T-helper 1 cell (primary cell): ENCODE measurements around the gene CDKN2C.
"Not testable (repeated sequence)": the region's sequence is repeated elsewhere in the genome, so short reads cannot be mapped to it uniquely, and the experiment has no call there.

Experiments used
- DNase-seq, 5 donors: peaks; one replicate each; pipeline ENCODE4 v3.0.0-alpha.2; 2012 to 2020

CDKN2C gene

DNA sequence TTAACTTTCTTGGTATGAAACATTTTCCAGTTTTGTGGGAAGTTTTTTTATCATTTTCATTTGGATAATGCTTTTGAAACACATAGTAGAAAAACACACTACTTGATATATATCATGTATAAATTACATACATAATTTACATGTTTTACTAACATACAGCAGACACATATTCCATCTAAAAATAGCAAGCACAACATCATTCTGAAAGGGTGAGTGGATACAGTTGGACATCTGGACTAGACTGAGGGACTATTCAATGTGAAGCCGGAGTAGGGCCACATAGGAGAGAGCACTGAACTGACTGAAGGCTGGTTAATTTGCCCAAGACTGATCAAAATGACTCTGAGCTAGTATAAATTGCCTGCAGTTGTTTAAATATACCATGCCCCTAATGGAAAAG lies 11.7 kb downstream of the CDKN2C start:
- DNase-seq, result no peak

DNA sequence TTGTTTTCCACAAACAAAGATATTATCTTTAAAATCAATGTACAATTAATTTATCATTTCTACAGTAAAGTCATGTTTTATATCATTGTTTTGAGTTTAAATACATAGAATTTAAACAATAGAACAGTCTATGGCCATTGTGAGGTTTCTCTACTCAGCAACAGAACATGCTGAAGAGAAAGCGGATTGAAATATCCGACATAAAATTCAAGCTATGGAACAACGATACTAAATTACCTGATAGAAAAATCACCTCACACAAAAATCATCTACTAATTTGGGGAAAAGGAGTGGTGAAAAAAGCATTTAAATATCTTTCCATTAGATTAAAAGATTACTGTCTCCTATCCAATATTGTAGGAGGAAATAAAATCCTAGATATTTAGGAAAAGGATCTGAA lies 12.6 kb downstream of the CDKN2C start:
- DNase-seq, result no peak

DNA sequence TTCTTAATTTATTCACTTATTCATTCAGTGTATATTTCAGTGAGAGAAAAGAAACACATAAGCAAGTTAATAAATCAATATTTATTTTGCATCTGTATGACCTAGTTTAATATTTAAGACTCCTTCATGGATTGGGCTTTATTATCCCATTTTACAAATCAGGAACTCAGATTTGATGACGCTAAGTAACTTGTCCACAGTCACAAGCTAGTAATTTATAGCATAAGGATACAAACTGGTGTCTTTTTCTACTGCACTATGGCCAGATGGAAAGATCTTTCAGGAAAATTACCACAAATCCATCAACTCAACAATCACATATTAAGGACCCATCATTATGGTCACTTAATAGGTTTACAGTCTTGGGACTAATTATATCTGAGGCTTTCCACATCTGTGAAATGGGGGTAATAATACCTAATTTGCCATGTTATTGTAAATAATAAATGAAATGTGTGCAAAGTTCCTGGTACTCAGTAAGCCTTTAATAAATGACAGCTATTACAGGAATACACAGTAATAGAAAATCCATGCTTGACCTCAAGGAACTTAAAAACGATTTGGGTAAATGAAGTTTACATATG lies 13.3 kb downstream of the CDKN2C start:
- DNase-seq, result no peak

DNA sequence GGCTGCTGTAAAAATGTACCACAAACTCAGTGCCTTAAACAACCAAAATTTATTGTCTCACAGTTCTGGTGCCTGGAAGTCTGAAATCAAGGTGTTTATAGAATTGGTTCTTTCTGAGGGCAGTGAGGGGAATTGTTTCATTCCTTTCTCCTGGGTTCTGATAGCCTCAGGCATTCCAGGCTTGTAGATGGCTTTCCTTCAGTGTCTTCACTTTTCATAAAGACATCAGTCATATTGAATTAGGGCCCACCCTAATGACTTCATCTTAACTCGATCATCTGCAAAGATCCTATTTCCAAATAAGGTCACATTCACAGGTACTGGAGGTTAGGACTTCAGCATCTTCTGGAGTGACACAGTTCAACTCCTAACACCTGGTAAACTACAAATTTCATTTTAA lies 15.0 kb downstream of the CDKN2C start:
- DNase-seq, result no peak

DNA sequence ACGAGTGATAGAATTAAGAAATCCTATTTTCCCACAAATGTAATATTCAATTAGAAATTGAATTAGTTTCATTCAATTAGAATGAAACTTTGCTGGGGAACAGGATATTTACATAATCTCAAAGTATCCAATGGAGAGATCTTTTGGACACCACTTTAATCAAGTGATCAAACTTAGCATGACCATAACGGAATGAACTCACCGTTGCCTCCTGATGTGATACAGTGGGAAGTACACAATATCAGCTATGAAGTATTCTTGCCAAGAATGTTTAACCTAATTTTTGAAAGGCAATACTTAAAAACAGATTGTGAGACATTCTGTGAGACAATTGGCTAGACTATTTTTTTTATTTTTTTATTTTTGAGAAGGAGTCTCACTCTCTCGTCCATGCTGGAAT lies 16.6 kb downstream of the CDKN2C start:
- DNase-seq, result no peak

DNA sequence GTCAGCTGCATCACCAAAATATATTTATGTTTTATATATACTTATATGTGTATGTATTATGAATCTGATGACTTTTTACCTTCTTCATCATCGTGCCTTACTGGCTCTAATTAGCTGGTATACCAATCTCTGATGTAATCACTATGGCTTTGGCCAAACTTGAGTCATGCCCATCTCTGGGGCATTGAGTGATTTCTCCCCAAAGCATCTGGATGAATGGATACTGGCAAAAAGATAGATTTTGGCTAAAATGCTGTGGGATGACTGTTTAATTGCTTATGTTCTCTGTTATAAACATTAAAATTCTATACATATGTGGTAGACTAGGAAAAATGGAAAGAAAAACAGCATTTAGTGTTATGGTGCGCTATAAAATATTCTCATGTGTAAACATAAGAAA lies 19.6 kb downstream of the CDKN2C start:
- DNase-seq, result no peak

DNA sequence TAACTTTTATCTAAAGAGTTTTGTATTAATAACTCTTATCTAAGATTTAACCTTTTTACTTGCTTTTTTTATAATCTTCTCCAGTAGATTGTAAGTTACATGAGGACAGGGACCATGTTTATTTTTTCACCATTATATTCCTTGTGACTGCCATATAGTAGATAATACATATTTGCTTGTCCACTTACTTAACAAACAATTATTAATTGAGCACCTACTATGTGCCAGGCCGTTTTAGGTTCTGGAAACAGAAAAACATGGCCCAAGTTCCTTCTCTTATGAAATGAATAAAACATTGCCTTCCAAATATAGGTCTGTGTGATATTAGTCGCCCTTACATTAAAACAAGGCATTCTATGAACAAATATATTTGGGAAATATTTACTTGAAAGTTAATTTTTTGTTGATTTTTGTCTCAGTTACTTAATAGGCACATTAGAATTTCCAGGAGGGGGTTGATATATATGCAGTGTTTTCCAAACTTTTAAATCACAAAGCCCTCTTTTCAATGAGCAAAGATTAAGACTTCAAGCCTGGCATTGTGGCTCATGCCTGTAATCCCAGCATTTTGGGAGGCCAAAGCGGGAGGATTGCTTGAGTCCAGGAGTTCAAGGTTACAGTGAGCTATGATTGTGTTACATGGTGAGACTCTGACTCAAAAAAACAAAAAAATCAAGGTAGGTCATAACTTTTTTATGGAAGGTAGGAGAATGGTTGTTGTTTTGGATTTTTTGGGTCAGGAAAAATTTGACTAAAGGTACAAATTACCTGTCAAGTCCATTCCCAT lies 22.7 kb downstream of the CDKN2C start:
- DNase-seq, result no peak

DNA sequence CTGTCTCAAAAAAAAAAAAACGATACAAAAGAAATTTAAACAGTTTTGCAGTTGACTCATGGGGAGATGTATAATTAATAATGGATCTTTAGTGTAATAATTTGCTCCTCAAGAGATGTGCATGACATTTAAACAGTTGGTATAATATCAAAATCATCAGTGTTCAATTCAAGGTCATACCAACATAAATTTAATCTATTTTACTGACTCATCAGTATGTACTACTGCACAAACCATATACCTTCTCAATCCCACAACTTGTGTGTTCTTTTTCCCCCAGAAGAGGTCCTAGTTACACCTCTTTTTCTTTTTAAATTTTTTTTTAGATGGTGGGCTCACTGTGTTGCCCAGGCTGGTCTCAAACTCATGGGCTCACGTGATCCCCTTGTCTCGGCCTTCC lies 23.6 kb downstream of the CDKN2C start:
- DNase-seq, result no peak

DNA sequence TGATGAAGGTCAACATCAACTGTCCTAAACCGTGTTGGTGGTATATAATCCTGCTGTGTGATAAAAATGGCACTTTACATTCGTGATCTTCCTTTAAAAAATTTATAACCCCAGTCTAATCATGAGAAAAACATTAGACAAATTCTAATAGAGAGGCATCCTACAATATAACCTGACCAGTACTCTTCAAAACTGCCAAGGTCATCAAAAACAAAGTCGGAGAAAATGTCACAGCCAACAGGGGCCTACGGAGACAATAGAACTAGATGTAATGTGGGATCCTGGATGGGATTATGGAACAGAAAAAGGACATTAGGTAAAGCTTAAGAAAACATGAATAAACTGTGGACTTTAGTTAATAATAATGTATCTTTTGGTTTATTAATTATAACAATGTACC lies 25.0 kb downstream of the CDKN2C start:
- DNase-seq, result no peak

DNA sequence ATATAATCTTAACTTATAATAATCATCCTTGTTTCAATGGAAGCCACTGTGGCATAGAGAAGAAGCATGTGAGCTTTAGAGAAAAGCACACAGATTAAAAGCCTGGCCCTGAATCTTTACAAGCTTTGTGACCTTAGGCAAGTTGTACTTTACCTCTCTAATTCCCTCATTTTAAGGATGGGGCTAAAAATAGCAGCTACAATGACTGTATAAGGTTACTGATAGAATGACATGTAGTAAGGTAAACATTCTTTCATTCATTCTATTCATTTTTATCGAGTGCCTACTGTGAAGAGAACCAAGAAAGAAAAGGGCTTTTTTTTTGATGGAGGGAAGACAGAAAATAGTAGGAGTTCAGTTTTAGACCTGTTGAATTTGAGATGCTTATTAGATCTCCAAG lies 25.6 kb downstream of the CDKN2C start:
- no peak for DNase-seq

DNA sequence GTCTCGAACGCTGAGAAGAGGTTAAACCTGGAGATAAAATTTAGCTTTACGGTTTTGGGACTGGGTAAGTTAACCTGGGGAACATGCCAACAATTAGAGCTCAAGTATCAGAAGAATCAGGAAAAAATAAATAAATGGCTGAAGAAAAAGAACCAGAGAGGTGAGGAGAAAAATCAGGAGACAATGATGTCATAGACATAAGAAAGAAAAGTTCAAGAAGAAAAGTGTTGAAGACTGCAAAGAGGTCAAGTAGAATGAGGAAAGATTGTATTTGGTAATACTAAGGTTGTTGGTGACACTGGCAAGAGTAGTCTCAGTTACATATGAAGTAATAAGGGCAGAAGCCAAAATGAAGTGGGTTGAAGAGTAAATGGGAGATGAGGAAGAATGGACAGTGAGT lies 26.0 kb downstream of the CDKN2C start:
- DNase-seq, result no peak

DNA sequence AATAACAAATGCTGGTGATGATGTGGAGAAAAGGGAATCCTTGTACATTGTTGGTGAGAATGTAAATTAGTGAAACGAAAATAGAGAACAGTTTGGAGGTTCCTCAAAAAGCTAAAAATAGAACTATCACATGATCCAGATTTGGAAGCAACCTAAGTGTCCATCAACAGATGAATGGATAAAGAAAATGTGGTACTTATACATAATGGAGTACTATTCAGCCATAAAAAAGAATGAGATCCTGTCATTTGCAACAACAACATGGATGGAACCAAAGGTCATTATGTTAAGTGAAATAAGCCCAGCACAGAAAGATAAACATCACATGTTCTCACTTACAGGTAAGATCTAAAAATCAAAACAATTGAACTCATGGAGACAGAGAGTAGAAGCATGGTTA lies 29.3 kb downstream of the CDKN2C start:
- DNase-seq, result not testable (repeated sequence)

DNA sequence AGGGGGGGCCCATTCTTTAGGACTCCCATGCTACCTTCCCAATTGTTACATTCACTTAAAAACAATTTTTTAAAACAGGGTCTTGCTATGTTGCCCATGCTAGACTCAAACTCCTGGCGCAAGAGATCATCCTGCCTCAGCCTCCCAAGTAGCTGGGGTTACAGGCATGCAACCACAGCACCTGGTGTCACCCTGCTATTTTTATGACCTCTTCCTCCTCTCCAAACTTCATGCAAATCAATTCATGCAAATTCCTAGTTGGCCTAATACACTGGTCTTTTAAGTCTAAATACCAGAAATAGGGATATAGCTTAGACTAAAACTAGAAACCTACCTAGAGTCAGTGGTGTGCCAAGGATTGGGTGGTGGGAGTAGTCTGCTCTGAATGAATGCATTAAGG lies 30.1 kb downstream of the CDKN2C start:
- no peak for DNase-seq

DNA sequence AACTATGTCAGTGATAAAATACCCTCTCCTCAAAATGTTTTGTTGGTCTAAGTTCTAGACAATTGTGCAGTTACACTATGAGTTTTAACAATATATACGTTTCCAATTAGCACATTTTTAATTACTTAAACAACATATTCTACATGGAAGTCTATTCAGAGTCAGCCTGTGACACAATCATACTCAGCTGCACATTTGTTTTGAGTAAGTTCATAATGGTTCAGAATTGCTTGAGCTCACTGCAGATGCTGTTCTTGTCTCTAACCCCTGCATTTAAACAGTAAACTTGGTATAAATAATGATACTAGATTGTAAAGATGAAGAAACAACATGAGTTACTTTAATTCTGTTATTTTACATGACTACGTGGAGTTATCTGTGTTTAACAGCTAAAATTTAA lies 30.6 kb downstream of the CDKN2C start:
- DNase-seq, result no peak

DNA sequence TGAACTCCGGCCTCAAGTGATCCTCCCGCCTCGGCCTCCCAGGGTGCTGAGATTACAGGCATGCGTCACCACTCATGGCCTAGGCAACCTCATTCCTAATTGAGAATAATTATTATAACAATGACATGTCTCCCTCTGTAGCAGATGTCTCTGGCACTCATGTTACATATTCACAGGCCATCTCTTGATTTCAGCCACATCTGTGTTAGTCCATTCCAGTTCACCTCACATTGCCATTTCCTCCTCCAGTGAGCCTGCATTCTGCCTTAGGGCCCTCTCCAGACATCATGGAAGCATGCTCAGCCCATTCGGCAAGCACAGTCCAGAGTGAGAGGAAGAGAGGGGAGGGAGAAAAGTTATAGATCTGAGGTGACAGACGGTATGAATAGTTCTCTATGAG lies 32.5 kb downstream of the CDKN2C start:
- no peak for DNase-seq

DNA sequence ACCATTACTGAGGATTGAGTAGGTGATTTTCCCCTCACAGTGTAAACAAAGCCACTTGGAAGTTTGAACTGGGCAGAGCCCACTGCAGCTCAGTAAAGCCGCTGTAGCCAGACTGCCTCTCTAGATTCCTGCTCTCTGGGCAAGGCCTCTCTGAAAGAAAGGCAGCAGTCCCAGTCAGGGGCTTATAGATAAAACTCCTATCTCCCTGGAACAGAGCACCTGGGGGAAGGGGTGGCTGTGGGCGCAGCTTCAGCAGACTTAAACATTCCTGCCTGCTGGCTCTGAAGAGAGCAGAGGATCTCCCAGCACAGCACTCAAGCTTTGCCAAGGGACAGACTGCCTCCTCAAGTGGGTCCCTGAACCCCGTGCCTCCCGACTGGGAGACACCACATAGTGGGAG lies 35.5 kb downstream of the CDKN2C start:
- DNase-seq, result peak in 1 of 5 donors; percentile 13

DNA sequence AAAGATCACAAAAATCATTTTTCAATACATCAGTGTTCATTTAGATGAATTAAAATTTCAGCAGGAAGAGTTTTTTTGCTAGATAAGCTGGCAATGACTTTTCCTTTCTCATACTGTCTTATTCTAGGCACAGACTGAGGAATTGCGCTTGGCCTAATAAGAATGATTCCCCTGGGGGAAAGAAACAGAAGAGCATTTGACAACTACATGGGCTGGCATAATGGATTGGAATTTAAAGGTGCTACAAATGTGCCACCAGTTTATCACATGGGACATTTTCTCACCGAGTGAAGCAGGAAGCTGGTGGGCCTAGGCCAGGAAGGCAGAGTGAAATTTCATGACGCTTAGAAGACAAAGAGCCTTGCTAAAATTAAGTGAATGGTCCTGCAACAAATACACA lies 39.3 kb downstream of the CDKN2C start:
- DNase-seq, result no peak

DNA sequence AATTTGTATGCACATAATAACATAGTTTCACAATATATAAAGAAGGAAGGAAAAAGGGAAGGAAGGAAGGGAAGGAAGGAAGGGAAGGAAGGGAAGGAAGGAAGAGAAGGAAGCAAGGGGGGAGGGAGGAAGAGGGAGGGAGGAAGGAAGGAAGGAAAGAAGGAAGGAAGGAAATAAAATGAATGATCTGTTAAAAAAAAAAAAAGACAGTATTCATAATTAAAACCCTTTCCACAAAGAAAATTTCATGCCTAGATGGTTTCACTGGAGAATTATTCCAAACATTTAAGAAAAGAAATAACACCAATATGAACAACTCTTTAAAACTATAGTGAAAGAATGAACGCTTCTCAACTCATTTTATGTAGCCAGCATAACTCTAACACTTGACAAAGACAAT lies 44.8 kb downstream of the CDKN2C start:
- no peak for DNase-seq

DNA sequence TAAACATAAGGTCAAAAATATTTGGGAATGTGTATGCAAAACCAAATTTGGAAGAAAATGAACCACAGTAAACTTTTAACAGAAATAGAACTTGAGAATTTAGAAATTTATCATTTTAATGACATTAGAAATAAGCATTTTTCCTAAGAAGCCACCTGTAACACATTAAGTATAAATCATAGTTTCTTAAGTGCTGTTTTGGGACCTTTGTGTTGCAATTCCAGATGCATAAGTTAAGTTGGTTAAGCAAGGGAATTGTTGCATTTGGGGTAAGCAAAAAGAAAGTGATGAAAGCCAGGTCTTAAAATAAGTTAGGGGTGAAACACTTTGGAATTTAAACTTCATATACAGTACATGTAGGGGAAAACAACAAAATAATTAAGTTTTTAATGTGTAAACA lies 49.8 kb downstream of the CDKN2C start:
- DNase-seq, result no peak
